ENCODE measurements around the gene ZNF71. TPM values are rescaled to one million over a fixed set of nuclear protein-coding genes. Genes with fewer than 3 reads are reported as not detected.

Gene ZNF71
- polyA plus RNA-seq, 3 donors, result 2.6 to 4.0 (median 4.0) TPM

- Histone ChIP-seq H4K20me1 (ENCODE audit: insufficient read depth, low read length) (no peaks in the 10 kb centered on the region), H3K9me3 (replicated peaks in 1 of 2; ENCODE audit: control insufficient read depth in 1 of 2, insufficient read depth in 1 of 2, low read length in 2 of 2) (peaks cover 47 to 54% of the 10 kb centered on the region in 2 donors), H3K4me1 (ENCODE audit: control insufficient read depth in 1 of 2, insufficient read depth in 2 of 2, low read length in 2 of 2) (peaks cover 13 to 17% of the 10 kb centered on the region in 2 donors), H3K27ac (ENCODE audit: low read depth in 1 of 2, low read length in 2 of 2) (no peak overlapping the region), H3K36me3 (replicated peaks in 1 of 2; ENCODE audit: control insufficient read depth in 1 of 2, insufficient read depth in 2 of 2, low read length in 2 of 2) (peaks cover 4 to 11% of the 10 kb centered on the region in 2 donors), H3K4me3 (replicated peaks in 1 of 3; ENCODE audit: low read depth in 2 of 3, low read length in 3 of 3) (no peak overlapping the region), H3K4me2 (replicated peaks; ENCODE audit: extremely low read depth, low read length, poor library complexity, severe bottlenecking) (no peak overlapping the region), H3K9ac (ENCODE audit: insufficient read depth, low read length, poor library complexity, severe bottlenecking) (no peak overlapping the region), H3K79me2 (ENCODE audit: insufficient read depth, low read length) (peaks cover 12% of the 10 kb centered on the region), H2AFZ (ENCODE audit: insufficient read depth, low read depth, low read length, poor library complexity, severe bottlenecking) (no peak overlapping the region), H3K27me3 (ENCODE audit: control insufficient read depth in 2 of 2, insufficient read depth in 2 of 2, low read length in 2 of 2) (no peaks in the 10 kb centered on the region)
- no peak overlapping the region for H3K27ac Mint-ChIP-seq
- peaks cover 43 to 71% (median 55%) of the 10 kb centered on the region in 7 donors for H3K9me3 Mint-ChIP-seq
- H3K4me1 Mint-ChIP-seq, result peaks cover 14% of the 10 kb centered on the region
- TF ChIP-seq CTCF (IDR thresholded peaks at IDR 0.05), result no peak
- no peak for DNase-seq
- intact Hi-C loops (cut with micrococcal nuclease), result no loop called here
- no peak overlapping the region for H3K4me3 Mint-ChIP-seq
- peaks cover 23 to 36% of the 10 kb centered on the region in 2 donors for H3K36me3 Mint-ChIP-seq
- WGBS (ENCODE audit: insufficient coverage), result no CpG with 5 or more reads among the region's 4 CpGs
- no peaks in the 10 kb centered on the region for H3K27me3 Mint-ChIP-seq (ENCODE audit: low read depth in 3 of 3)
Measured at GRCh38 chr19:56596676-56597075, 1.6 kb downstream of the ZNF71 start.

- intact Hi-C loops (cut with micrococcal nuclease), result no loop called here
- Histone ChIP-seq H3K9ac (ENCODE audit: insufficient read depth, low read length, poor library complexity, severe bottlenecking) (no peak overlapping the region), H3K4me3 (replicated peaks in 1 of 3; ENCODE audit: low read depth in 2 of 3, low read length in 3 of 3) (no peak overlapping the region), H3K4me2 (replicated peaks; ENCODE audit: extremely low read depth, low read length, poor library complexity, severe bottlenecking) (no peak overlapping the region), H3K79me2 (ENCODE audit: insufficient read depth, low read length) (peaks cover 12% of the 10 kb centered on the region), H3K27me3 (ENCODE audit: control insufficient read depth in 2 of 2, insufficient read depth in 2 of 2, low read length in 2 of 2) (no peaks in the 10 kb centered on the region), H3K36me3 (replicated peaks in 1 of 2; ENCODE audit: control insufficient read depth in 1 of 2, insufficient read depth in 2 of 2, low read length in 2 of 2) (peaks cover 6 to 20% of the 10 kb centered on the region in 2 donors), H3K9me3 (replicated peaks in 1 of 2; ENCODE audit: control insufficient read depth in 1 of 2, insufficient read depth in 1 of 2, low read length in 2 of 2) (peaks cover 47 to 55% of the 10 kb centered on the region in 2 donors), H3K4me1 (ENCODE audit: control insufficient read depth in 1 of 2, insufficient read depth in 2 of 2, low read length in 2 of 2) (peaks cover 13 to 17% of the 10 kb centered on the region in 2 donors), H3K27ac (ENCODE audit: low read depth in 1 of 2, low read length in 2 of 2) (no peak overlapping the region), H4K20me1 (ENCODE audit: insufficient read depth, low read length) (no peaks in the 10 kb centered on the region), H2AFZ (ENCODE audit: insufficient read depth, low read depth, low read length, poor library complexity, severe bottlenecking) (no peak overlapping the region)
- 100% methylated on average over 2 of the region's 4 CpGs for WGBS (ENCODE audit: insufficient coverage)
- H3K27me3 Mint-ChIP-seq (ENCODE audit: low read depth in 3 of 3), result no peaks in the 10 kb centered on the region
- peaks cover 43 to 76% (median 55%) of the 10 kb centered on the region in 7 donors for H3K9me3 Mint-ChIP-seq
- peaks cover 14% of the 10 kb centered on the region for H3K4me1 Mint-ChIP-seq
- no peak for DNase-seq
- TF ChIP-seq CTCF (IDR thresholded peaks at IDR 0.05), result no peak
- no peak overlapping the region for H3K4me3 Mint-ChIP-seq
- H3K27ac Mint-ChIP-seq, result no peak overlapping the region
- peaks cover 31 to 45% of the 10 kb centered on the region in 2 donors for H3K36me3 Mint-ChIP-seq
Measured at GRCh38 chr19:56597696-56598095, 2.6 kb downstream of the ZNF71 start.

Data from CD14-positive monocyte (primary cell).